Measurements from ENCODE around the gene UTS2R.
"Not testable (repeated sequence)": the region's sequence is repeated elsewhere in the genome, so short reads cannot be mapped to it uniquely, and the experiment has no call there.

Gene UTS2R

DNA sequence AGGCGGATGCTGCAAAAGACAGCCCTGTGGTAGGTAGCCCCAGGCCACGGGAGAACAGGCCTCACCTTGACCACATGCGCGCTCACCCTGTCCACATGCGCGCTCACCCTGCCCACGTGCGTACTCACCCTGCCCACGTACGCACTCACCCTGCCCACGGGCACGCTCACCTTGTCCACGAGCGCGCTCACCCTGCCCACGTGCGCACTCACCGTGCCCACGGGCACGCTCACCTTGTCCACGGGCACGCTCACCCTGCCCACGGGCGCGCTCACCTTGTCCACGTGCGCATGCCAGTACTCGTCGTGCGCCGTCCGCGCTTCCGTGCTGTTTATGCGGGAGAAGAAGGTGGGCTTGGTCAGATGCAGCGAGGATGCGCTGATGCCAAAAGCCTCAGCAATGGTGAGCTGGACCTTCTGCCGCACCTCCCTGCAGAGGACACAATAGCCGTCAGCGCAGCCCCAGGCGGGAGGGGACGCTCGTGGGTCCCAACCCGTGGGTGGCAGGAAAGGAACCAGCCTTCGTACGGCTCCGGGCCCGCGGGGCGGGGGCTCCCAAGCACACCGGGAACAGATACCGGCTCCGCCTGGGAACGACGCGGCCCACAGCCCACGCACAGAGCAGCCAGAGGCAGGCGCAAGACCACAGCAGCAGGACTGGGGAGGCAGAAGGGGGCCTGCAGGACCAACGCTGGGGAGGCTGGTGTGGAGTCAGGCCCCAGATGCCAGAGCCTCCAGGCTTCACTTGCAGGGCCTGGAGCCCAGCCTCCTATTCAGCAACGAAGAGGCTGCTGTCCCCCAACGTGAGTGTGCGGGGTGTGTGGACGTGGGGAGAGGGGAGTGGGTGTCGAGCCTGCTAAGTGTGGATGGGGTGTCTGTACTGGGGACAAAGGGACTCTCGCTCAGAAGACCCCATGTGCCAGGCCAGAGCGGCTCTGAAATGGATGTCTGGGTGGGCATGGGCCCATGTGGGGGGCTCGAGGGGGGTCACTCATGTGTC is 32.4 kb downstream of the UTS2R start:
- H3K36me3 Mint-ChIP-seq, result peaks cover 18% of the 10 kb centered on the region

GRCh38 chr17:82405051-82405450 is 33.5 kb downstream of the UTS2R start:
- peaks cover 19% of the 10 kb centered on the region for H3K36me3 Mint-ChIP-seq
- no peak overlapping the region for H3K4me3 Mint-ChIP-seq
- no peak overlapping the region for H3K27ac Mint-ChIP-seq
- no peaks in the 10 kb centered on the region for H3K27me3 Mint-ChIP-seq
- H3K9me3 Mint-ChIP-seq, result no peaks in the 10 kb centered on the region
- H3K4me1 Mint-ChIP-seq, result peaks cover 8% of the 10 kb centered on the region
- DNase-seq (ENCODE audit: low spot score in 2 of 2) (no peak), ATAC-seq (ENCODE audit: low read depth) (no peak)

More for the DNA sequence above, 32.4 kb downstream of the UTS2R start:
- H3K27me3 Mint-ChIP-seq, result no peaks in the 10 kb centered on the region
- H3K4me1 Mint-ChIP-seq, result peaks cover 8% of the 10 kb centered on the region
- ATAC-seq (ENCODE audit: low read depth) (no peak), DNase-seq (ENCODE audit: low spot score in 2 of 2) (no peak)
- H3K9me3 Mint-ChIP-seq, result no peaks in the 10 kb centered on the region
- no peak overlapping the region for H3K27ac Mint-ChIP-seq
- no peak overlapping the region for H3K4me3 Mint-ChIP-seq

DNA sequence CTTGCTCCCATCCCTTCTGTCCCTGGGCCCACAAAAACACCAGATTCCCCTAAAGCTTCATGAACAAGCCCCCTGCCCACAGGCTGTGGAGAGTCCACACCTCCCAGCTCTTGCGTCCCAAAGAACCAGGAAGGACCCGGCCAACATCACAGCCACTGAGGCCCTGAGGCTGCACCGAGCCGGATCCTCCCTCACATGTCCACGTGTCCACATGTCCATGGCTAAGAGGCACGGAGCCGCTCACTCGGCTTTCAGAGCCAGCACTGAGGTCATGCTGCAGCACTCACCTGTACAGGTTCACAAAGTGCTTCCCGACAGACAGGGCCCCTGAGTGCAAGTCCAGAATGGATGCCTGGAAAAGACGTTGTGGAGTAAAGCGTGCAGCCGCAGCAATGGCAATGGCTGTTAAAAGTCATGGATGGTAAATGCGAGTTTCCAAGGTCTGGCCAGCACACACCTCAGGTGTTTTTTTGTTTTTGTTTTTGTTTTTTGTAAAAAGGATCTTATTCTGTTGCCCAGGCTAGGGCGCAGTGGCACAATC is 34.6 kb downstream of the UTS2R start:
- peaks cover 5% of the 10 kb centered on the region for H3K4me1 Mint-ChIP-seq
- H3K9me3 Mint-ChIP-seq, result no peaks in the 10 kb centered on the region
- H3K36me3 Mint-ChIP-seq, result peaks cover 17% of the 10 kb centered on the region
- no peak for ATAC-seq (ENCODE audit: low read depth)
- no peaks in the 10 kb centered on the region for H3K27me3 Mint-ChIP-seq
- DNase-seq (ENCODE audit: low spot score in 2 of 2), result no peak
- no peak overlapping the region for H3K27ac Mint-ChIP-seq
- H3K4me3 Mint-ChIP-seq, result no peak overlapping the region

GRCh38 chr17:82407255-82407654 is 35.7 kb downstream of the UTS2R start:
- no peaks in the 10 kb centered on the region for H3K27me3 Mint-ChIP-seq
- H3K27ac Mint-ChIP-seq, result no peak overlapping the region
- no peak for DNase-seq (ENCODE audit: low spot score in 2 of 2)
- H3K9me3 Mint-ChIP-seq, result no peaks in the 10 kb centered on the region
- H3K36me3 Mint-ChIP-seq, result peaks cover 16% of the 10 kb centered on the region
- H3K4me3 Mint-ChIP-seq, result no peak overlapping the region
- ATAC-seq (ENCODE audit: low read depth), result no peak
- H3K4me1 Mint-ChIP-seq, result peaks cover 3% of the 10 kb centered on the region

- H3K9me3 Mint-ChIP-seq, result no peaks in the 10 kb centered on the region
- no peaks in the 10 kb centered on the region for H3K27me3 Mint-ChIP-seq
- ATAC-seq (ENCODE audit: low read depth) (no peak), DNase-seq (ENCODE audit: low spot score in 2 of 2) (no peak)
- no peak overlapping the region for H3K27ac Mint-ChIP-seq
- H3K36me3 Mint-ChIP-seq, result peaks cover 17% of the 10 kb centered on the region
- peaks cover 3% of the 10 kb centered on the region for H3K4me1 Mint-ChIP-seq
- H3K4me3 Mint-ChIP-seq, result no peak overlapping the region
Observed at GRCh38 chr17:82408288-82408937, 36.8 kb downstream of the UTS2R start.

DNA sequence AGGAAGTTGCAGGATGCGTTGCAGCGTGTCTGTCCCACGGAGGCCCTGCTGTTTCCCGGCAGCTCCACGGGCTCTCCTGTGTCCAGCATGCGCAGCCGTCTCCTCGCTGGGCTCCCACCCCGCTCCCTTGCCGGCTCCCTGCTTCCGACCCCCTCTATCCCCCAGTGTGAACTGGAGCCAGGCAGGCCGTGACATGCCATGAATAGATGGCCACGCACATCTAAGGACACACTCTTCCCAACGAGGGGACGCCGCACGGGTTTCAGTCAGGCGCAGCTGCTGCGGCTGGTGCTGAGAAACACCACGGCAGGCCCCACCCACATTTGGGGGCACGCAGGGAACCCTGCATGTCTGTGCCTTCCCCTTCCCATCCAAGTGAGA is 37.4 kb downstream of the UTS2R start:
- no peak for DNase-seq (ENCODE audit: low spot score in 2 of 2)
- ATAC-seq (ENCODE audit: low read depth), result no peak
- no peaks in the 10 kb centered on the region for H3K9me3 Mint-ChIP-seq
- H3K4me3 Mint-ChIP-seq, result no peak overlapping the region
- H3K27ac Mint-ChIP-seq, result no peak overlapping the region
- peaks cover 3% of the 10 kb centered on the region for H3K4me1 Mint-ChIP-seq
- peaks cover 15% of the 10 kb centered on the region for H3K36me3 Mint-ChIP-seq
- H3K27me3 Mint-ChIP-seq, result no peaks in the 10 kb centered on the region

DNA sequence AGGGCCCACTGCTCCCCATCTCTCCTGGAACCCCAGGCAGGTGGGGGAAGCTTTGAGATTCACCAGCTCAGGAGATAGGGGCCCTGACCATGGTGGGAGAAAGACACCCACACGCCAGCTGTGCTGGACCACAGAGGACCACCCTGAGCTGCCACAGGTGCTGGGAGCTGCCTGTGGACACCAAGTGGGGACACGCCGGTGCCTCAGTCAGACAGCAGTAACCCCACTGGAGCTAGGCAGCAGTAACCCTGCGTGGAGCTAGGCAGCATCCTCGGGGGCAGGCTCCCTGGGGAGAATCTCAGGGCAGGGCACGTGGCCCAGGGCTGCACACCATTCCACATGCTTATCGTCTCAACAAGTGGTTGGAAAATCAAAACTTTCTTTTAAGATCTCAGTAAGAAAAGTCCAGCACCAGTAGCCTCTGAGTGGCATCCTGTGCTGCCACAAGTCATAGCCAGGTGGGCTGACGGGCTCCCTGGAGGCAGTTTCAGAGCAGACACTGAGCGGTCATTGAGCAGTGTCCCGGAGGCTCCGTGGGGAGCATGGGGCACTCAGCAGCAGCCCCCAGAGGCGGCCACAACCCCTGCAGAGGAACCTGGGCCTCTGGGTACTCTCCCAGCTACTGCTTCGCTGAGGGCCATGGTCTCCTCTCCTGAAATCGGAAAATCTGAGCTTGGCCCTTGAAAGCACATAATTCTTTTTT is 38.6 kb downstream of the UTS2R start:
- Mint-ChIP-seq H3K27me3 (no peaks in the 10 kb centered on the region), H3K9me3 (no peaks in the 10 kb centered on the region), H3K36me3 (peaks cover 12% of the 10 kb centered on the region), H3K4me3 (no peak overlapping the region), H3K4me1 (peaks cover 7% of the 10 kb centered on the region), H3K27ac (no peak overlapping the region)
- ATAC-seq (ENCODE audit: low read depth) (no peak), DNase-seq (ENCODE audit: low spot score in 2 of 2) (no peak)

DNA sequence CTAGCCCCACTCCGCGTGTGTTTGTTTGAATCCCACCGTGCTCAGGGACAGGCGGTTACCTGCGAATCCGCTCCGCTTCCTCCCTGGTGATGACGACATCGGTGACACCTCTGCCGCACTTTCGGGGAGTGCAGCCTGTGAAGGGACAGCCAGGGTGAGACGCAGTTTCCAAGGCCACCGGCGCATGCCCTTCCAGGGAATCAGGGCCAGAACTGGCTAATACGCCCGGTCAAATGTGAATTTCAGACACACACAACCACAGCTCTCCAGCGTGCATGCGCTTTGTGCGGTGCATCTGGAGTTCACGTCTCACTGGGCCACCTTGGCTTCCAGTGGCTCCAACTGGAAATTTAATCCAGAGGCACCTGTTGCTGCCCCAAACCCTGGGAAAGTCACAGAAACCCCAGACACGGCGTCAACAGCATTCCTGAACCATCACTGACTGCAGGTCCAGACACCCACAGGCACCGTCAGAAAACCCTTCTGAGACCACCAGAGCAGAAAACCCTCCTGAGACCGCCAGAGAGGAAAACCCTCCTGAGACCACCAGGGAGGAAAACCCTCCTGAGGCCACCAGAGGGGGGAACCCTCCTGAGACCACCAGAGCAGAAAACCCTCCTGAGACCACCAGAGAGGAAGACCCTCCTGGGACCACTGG is 40.0 kb downstream of the UTS2R start:
- H3K4me3 Mint-ChIP-seq, result no peak overlapping the region
- no peaks in the 10 kb centered on the region for H3K9me3 Mint-ChIP-seq
- H3K27ac Mint-ChIP-seq, result no peak overlapping the region
- peaks cover 8% of the 10 kb centered on the region for H3K4me1 Mint-ChIP-seq
- H3K27me3 Mint-ChIP-seq, result no peaks in the 10 kb centered on the region
- DNase-seq (ENCODE audit: low spot score in 2 of 2) (no peak), ATAC-seq (ENCODE audit: low read depth) (no peak)
- peaks cover 11% of the 10 kb centered on the region for H3K36me3 Mint-ChIP-seq

DNA sequence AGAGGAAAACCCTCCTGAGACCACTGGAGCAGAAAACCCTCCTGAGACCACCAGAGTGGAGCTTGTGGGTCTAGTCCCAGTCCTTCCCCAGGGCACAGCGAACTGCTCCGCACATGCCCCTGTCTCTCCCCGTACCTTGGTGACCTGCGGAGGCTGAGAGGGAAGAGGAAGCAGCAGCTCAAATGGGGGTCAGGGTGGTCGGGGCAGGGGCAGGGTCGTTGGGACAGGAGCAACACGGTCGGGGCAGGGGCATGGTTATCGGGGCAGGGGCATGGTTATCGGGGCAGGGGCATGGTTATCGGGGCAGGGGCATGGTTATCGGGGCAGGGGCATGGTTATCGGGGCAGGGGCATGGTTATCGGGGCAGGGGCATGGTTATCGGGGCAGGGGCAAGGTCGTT is 40.5 kb downstream of the UTS2R start:
- not testable (repeated sequence) for H3K9me3 Mint-ChIP-seq; ATAC-seq (ENCODE audit: low read depth); DNase-seq (ENCODE audit: low spot score in 2 of 2); H3K4me1 Mint-ChIP-seq; H3K27ac Mint-ChIP-seq; H3K4me3 Mint-ChIP-seq; H3K27me3 Mint-ChIP-seq
- H3K36me3 Mint-ChIP-seq, result peaks cover 11% of the 10 kb centered on the region

- Mint-ChIP-seq H3K27me3 (no peaks in the 10 kb centered on the region), H3K36me3 (peaks cover 9% of the 10 kb centered on the region), H3K4me3 (no peak overlapping the region), H3K4me1 (peaks cover 8% of the 10 kb centered on the region), H3K27ac (no peak overlapping the region), H3K9me3 (no peaks in the 10 kb centered on the region)
- DNase-seq (ENCODE audit: low spot score in 2 of 2) (no peak), ATAC-seq (ENCODE audit: low read depth) (no peak)
Observed at GRCh38 chr17:82412535-82413520, 41.3 kb downstream of the UTS2R start.

GRCh38 chr17:82414548-82415281 is 43.1 kb downstream of the UTS2R start:
- Mint-ChIP-seq H3K4me1 (peaks cover 7% of the 10 kb centered on the region), H3K36me3 (peaks cover 4% of the 10 kb centered on the region), H3K27me3 (no peaks in the 10 kb centered on the region), H3K9me3 (no peaks in the 10 kb centered on the region), H3K27ac (no peak overlapping the region), H3K4me3 (no peak overlapping the region)
- DNase-seq (ENCODE audit: low spot score in 2 of 2), result peak; percentile 52 to 62
- peak; percentile 16 for ATAC-seq (ENCODE audit: low read depth)

DNA sequence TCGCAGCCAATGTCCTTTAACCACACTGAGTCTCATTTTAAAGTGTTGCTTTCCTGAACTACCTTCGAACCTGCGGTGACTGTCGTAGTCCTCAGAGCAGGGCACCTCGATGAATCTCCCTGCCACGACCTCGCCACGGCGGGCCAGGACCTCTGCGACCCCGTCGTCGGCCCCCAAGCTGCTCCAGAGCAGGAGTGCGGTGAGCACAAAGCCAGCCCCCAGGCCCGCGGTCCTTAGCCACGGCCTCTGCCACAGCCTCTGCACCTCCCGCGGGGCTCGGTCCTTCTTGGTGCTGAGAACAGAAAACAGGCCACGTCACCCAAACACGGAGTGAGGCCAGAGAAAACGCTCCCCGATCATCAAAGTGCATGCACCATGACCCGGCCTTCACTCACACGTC is 43.8 kb downstream of the UTS2R start:
- no peaks in the 10 kb centered on the region for H3K27me3 Mint-ChIP-seq
- no peak for DNase-seq (ENCODE audit: low spot score in 2 of 2)
- ATAC-seq (ENCODE audit: low read depth), result no peak
- no peaks in the 10 kb centered on the region for H3K9me3 Mint-ChIP-seq
- H3K4me3 Mint-ChIP-seq, result no peak overlapping the region
- no peak overlapping the region for H3K27ac Mint-ChIP-seq
- H3K4me1 Mint-ChIP-seq, result peaks cover 9% of the 10 kb centered on the region
- H3K36me3 Mint-ChIP-seq, result peaks cover 9% of the 10 kb centered on the region

All from memory B cell (primary cell).